ENCODE results near the gene TP53TG5.

DNA sequence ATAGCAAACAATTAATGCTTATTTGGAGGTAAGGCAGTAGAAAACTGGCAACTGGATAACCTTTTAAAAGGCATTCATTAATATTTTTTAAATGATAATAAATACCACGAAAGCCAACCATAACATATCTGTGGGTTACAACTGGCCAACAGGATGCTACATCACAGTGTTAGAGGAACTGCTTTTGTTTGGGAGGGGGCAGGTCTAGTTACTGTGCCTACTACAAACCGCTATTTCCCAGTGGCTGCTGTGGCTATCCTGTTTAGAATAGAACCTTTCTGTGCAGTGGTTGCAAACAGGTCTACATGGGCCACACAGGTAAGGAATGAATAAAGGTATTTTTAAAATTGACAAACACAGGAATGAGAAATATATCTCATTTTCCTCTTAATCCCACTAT lies 38.8 kb upstream of the TP53TG5 start:
- TF ChIP-seq POLR2A (IDR thresholded peaks at IDR 0.05): no peak
- TF ChIP-seq, protein P1, sequence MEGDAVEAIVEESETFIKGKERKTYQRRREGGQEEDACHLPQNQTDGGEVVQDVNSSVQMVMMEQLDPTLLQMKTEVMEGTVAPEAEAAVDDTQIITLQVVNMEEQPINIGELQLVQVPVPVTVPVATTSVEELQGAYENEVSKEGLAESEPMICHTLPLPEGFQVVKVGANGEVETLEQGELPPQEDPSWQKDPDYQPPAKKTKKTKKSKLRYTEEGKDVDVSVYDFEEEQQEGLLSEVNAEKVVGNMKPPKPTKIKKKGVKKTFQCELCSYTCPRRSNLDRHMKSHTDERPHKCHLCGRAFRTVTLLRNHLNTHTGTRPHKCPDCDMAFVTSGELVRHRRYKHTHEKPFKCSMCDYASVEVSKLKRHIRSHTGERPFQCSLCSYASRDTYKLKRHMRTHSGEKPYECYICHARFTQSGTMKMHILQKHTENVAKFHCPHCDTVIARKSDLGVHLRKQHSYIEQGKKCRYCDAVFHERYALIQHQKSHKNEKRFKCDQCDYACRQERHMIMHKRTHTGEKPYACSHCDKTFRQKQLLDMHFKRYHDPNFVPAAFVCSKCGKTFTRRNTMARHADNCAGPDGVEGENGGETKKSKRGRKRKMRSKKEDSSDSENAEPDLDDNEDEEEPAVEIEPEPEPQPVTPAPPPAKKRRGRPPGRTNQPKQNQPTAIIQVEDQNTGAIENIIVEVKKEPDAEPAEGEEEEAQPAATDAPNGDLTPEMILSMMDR (IDR thresholded peaks at IDR 0.05): no peak

Data from testis (tissue), 2 donors.